GM18517 (cell line): ENCODE results near the gene ENDOV.

Experiments
- ATAC-seq: cut with Tn5 transposase; IDR thresholded peaks from one replicate; pipeline ENCODE4 v1.9.1; 2021; ENCODE audit warnings: mild to moderate bottlenecking, moderate library complexity; ENCODE audit not compliant: unreplicated experiment

The ENDOV gene

DNA sequence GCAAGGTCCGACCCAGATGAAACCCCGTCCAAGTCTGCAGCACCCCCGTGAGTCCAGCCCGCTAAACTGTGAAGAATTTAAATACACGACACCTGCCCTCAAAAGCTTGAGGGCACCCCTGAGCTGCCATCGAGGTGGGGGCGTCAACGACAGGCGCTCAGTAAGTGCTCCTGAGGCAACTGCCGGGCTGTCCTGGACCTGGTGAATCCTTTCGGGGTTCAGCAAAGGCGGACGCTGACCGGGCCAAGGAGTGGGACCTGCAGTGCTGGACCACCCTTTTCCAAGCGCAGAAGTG, 512 bp upstream of the ENDOV start:
- ATAC-seq = no peak

GRCh38 chr17:80415626-80416137, 715 bp downstream of the ENDOV start:
- no peak for ATAC-seq

DNA sequence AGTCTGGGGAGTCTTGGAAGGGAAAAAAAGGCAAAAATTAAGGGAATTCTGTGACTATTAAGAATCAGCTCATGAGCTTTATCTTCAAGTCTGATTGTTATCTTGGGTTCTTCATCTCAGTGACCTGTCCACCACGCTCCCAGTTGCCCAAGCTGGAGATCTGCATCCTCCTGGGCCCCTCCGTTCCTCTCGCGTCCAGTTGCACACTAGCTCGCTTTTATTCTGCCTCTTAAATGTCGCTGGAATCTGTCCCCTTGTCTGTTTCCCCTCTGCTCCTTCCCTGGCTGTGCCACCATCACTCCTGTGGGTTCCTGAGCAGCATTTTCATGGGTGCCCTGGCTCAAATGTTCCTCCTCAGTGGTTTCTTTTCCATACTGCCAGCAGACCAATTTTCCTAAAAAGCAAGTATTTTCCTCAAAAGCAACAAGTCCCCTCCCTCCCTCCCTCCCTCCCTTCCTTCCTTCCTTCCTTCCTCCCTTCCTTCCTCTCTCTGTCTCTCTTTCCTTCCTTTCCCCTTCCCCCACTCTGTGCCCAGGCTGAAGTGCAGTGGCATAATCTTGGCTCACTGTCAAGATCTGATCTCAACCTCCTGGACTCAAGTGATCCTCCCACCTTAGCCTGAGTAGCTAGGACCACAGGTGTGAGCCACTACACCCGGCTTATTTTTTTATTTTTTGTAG, 1.4 kb downstream of the ENDOV start:
- no peak for ATAC-seq

- no peak for ATAC-seq
Measured at GRCh38 chr17:80416940-80417293, 1.9 kb downstream of the ENDOV start.

DNA sequence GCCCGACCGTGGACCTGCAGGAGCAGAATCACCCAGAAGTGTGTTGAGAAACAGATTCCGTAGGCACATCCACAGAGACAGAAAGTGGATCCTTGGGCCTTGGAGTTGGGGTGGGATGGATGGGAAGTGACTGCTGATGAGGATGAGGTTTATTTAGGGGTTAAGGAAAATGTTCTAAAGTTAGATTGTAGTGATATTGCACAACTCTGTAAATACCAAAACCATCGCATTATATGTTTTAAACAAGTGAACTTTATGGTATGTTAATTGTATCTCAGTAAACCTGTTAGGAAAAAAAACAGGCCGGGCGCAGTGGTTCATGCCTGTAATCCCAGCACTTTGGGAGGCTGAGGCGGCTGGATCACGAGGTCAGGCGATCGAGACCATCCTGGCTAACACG, 3.6 kb downstream of the ENDOV start:
- no peak for ATAC-seq

DNA sequence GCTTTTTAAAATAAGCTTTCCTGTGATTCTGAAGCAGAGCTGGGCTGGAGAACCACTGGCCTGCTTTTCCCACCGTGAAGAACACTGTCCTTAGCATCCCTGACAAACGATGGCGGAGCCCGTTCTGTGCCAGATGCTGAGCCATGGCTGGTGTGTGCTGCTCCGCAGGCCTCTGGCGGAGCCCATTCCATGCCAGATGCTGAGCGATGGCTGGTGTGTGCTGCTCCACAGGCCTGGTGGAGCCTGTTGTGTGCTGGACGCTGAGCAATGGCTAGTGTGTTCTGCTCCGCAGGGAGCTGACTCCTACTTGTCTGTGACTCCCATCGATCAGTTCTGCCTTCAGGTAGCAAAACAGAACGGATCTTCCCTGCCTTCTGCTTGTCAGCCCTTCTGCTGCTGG, 4.3 kb downstream of the ENDOV start:
- ATAC-seq = no peak

DNA sequence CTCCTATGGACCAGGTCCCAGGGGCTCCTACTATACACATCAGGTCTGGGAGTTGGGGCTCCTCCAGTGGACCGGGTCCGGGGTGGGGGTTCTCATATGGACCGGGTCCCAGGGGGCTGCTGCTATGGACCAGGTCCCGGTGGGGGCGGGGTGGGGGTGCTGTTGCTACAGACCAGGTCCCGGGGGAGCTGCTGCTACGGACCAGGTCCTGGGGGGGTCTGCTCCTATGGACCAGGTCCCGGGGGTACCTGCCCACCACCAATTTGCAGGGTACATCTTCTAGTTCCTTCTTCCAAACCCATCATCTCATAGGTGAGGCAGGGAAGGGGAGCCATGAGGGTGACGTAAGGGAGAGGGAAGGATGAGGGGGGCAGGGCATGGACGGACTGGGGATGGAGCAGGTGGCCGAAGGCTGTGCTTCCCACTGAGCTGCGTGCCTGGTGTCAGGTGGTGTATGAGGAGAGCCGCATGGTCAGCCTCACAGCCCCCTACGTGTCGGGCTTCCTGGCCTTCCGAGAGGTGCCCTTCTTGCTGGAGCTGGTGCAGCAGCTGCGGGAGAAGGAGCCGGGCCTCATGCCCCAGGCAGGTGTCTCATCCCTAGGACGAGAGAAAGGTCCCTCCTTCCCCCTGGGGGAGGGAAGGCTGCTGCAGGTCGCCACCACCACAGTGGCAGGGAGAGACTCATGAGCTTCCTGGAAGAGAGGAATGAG, 6.6 kb downstream of the ENDOV start:
- no peak for ATAC-seq

DNA sequence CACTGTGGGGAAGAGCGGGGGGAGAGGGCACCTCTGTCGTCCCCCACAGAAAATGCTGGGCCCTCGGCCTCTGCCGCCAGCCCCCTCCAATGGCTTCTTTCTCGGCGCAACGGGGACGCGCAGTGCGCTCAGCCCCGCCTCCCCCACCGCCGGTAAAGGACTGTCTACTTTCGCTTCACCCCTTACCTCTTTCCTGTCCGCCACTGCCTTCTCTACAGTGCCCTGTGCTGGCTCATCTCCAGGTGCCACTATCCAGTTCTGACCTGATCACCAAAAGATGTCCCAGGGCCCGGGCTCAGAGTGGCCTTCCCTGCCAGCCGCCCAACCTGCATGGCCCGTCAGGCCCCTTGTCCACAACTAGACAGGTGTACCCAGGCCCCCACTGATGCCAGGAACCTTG, 7.3 kb downstream of the ENDOV start:
- no peak for ATAC-seq

DNA sequence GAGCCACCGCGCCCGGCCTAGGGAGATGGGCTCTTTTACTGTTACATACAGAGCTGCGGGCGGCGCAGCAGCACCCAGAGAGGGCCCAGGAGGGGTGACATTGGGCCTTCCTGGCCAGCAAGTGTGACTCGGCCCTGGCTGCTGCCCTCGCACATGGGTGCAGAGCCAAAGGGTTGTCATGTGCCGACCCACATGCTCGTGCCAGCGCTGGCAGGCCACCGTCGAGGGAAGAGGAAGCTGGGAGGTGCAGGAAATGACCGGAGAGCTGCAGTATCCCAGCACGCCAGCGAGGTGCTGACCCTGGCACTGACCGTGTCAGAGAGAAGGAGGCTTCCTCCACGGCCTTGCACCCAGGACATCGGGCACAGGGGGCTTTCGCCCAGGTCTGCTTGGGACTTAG, 8.0 kb downstream of the ENDOV start:
- no peak for ATAC-seq

GRCh38 chr17:80423536-80424225, 8.7 kb downstream of the ENDOV start:
- ATAC-seq = no peak

GRCh38 chr17:80424261-80424660, 9.3 kb downstream of the ENDOV start:
- ATAC-seq = no peak

GRCh38 chr17:80424878-80425765, 10.2 kb downstream of the ENDOV start:
- no peak for ATAC-seq

DNA sequence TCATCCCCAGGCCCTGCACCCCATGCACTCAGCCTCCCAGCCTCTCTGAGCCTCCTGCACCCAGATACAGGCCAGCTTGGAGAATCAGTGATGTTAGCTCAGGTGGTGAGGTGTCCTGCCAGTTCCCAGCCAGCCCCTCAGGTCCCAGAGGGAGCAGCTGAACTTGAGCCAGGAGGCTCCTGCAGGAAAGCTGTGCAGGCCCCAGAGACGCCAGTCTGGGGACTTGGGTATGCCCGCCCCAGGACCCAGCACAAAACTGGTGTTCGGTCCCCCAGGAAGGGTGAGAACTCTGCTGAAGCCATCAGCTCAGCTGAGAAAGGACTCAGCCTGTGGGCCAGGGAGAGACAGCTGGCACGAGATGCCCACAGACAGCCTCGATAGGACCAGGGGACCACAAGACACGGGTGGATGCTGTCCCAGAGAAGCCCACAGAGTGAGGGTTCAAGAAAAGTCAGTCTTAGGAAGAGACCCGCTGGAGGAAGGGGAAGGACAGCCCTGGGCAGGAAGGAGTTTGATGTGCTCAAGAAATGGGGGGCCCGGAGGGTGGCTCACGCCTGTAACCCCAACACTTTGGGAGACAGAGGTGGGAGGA, 11.0 kb downstream of the ENDOV start:
- no peak for ATAC-seq

GRCh38 chr17:80426671-80427326, 11.8 kb downstream of the ENDOV start:
- ATAC-seq = no peak

DNA sequence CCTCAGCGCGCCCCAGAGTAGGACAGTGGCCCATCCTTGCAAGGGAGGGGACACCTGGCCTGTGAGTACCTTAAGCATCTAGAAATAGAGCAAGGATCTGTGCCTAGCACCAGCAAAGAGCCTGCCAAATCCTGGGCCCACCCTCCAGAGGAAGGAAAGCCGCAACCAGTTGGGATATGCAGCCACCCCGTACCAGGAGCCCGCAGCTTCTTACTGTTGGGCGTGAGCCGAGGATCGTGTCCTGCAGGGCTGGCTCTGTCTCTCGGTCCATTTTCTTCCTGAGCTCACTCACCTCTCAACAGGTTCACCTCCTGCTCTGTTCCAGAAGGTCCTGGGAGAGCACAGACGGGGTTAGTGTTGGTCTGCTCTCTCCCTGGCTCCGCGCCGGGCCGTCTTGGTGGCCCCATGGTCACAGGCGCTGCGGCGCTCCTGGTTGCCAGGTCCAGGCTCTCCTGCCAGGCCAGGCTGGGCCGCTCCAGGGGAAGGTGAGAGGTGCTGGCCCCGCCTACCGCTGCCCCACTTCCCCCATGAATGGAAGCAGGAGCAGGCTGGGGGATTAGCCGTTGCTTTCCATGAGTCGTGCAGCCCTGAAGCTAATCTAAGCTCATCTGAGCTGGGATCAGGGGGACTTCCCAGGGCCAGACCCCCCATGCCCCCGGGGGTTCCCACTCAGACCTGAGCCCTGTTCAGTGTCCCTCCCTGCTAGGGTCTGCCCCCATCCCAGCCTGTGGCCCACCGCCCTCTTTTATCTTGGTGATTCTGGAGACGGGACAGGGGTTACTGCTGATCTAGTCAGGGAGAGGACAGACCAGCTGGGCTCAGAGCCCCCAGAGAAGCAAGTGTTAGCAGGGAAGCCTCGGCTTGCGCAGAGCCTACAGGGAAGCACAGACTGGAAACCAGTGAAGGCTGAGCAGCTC, 12.7 kb downstream of the ENDOV start:
- ATAC-seq = no peak

GRCh38 chr17:80428363-80428762, 13.4 kb downstream of the ENDOV start:
- no peak for ATAC-seq

GRCh38 chr17:80428796-80429195, 13.8 kb downstream of the ENDOV start:
- ATAC-seq = no peak

GRCh38 chr17:80429356-80430275, 14.6 kb downstream of the ENDOV start:
- ATAC-seq = no peak
